HEK293 (cell line): ENCODE measurements around the gene ZNF287.

Source experiments
- ATF2 ChIP-seq: fragments of 450-650 bp; formaldehyde crosslinking; IDR thresholded peaks from 2 replicates; pipeline ENCODE4 v1.5.1; 2016; ENCODE audit warnings: missing biosample characterization, missing genetic modification characterization, low read depth
- HOXA7 ChIP-seq: sonication (generic); formaldehyde crosslinking; IDR thresholded peaks from 2 replicates; pipeline ENCODE4 v1.8.1; 2022; ENCODE audit warnings: missing genetic modification reagents, borderline replicate concordance
- MEIS1 ChIP-seq: sonication (generic); formaldehyde crosslinking; IDR thresholded peaks from 2 replicates; pipeline ENCODE4 v1.8.1; 2022; ENCODE audit warnings: missing genetic modification reagents, mild to moderate bottlenecking, borderline replicate concordance
- YY1 ChIP-seq: fragments of 450-650 bp; formaldehyde crosslinking; IDR thresholded peaks from 2 replicates; pipeline ENCODE4 v1.5.1; 2018; ENCODE audit warnings: missing biosample characterization, missing genetic modification characterization
- ZNF140 ChIP-seq: fragments of 450-650 bp; formaldehyde crosslinking; IDR thresholded peaks from 2 replicates; pipeline ENCODE4 v1.5.1; 2016; ENCODE audit warnings: missing biosample characterization, missing genetic modification characterization
- ZNF274 ChIP-seq, 2 experiments: fragments of 200-500 bp in 1 of 2; fragments of 450-650 bp in 1 of 2; sonication (Bioruptor generic) in 1 of 2; formaldehyde crosslinking in 1 of 2; IDR thresholded peaks; 2 replicates each; pipeline versions ENCODE4 v1.5.1 to v1.6.1; 2014 to 2016; ENCODE audit warnings: borderline replicate concordance in 1 of 2, inconsistent platforms in 1 of 2, low read length in 1 of 2, missing biosample characterization in 1 of 2, missing genetic modification characterization in 1 of 2
- ZNF341 ChIP-seq: fragments of 450-650 bp; formaldehyde crosslinking; IDR thresholded peaks from 2 replicates; pipeline ENCODE4; 2016; ENCODE audit warnings: low read depth, missing biosample characterization, missing genetic modification characterization
- ZNF639 ChIP-seq: fragments of 450-650 bp; formaldehyde crosslinking; IDR thresholded peaks from 2 replicates; pipeline ENCODE4 v1.5.1; 2016; ENCODE audit warnings: missing biosample characterization, missing genetic modification characterization
- ZSCAN23 ChIP-seq: fragments of 450-650 bp; formaldehyde crosslinking; IDR thresholded peaks from 2 replicates; pipeline ENCODE4 v1.5.1; 2016; ENCODE audit warnings: missing biosample characterization, missing genetic modification characterization
- TF ChIP-seq, protein P1 (sequence below): fragments of 450-650 bp; formaldehyde crosslinking; IDR thresholded peaks from 2 replicates; pipeline ENCODE4 v1.5.1; 2016; ENCODE audit warnings: missing biosample characterization, missing genetic modification characterization
- TF ChIP-seq, protein P2 (sequence below): fragments of 450-650 bp; formaldehyde crosslinking; IDR thresholded peaks from 2 replicates; pipeline ENCODE4 v1.5.1; 2016; ENCODE audit warnings: missing biosample characterization, missing genetic modification characterization

GRCh38 chr17:16511593-16511992, 57.4 kb downstream of the ZNF287 start:
- TF ChIP-seq, protein P1, sequence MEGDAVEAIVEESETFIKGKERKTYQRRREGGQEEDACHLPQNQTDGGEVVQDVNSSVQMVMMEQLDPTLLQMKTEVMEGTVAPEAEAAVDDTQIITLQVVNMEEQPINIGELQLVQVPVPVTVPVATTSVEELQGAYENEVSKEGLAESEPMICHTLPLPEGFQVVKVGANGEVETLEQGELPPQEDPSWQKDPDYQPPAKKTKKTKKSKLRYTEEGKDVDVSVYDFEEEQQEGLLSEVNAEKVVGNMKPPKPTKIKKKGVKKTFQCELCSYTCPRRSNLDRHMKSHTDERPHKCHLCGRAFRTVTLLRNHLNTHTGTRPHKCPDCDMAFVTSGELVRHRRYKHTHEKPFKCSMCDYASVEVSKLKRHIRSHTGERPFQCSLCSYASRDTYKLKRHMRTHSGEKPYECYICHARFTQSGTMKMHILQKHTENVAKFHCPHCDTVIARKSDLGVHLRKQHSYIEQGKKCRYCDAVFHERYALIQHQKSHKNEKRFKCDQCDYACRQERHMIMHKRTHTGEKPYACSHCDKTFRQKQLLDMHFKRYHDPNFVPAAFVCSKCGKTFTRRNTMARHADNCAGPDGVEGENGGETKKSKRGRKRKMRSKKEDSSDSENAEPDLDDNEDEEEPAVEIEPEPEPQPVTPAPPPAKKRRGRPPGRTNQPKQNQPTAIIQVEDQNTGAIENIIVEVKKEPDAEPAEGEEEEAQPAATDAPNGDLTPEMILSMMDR (tag by site-specific recombination): no peak
- no peak for TF ChIP-seq ZSCAN23
- TF ChIP-seq, protein P2, sequence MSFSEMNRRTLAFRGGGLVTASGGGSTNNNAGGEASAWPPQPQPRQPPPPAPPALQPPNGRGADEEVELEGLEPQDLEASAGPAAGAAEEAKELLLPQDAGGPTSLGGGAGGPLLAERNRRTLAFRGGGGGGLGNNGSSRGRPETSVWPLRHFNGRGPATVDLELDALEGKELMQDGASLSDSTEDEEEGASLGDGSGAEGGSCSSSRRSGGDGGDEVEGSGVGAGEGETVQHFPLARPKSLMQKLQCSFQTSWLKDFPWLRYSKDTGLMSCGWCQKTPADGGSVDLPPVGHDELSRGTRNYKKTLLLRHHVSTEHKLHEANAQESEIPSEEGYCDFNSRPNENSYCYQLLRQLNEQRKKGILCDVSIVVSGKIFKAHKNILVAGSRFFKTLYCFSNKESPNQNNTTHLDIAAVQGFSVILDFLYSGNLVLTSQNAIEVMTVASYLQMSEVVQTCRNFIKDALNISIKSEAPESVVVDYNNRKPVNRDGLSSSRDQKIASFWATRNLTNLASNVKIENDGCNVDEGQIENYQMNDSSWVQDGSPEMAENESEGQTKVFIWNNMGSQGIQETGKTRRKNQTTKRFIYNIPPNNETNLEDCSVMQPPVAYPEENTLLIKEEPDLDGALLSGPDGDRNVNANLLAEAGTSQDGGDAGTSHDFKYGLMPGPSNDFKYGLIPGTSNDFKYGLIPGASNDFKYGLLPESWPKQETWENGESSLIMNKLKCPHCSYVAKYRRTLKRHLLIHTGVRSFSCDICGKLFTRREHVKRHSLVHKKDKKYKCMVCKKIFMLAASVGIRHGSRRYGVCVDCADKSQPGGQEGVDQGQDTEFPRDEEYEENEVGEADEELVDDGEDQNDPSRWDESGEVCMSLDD (tag by site-specific recombination): no peak
- no peak for TF ChIP-seq ZNF639 (tag by site-specific recombination)
- TF ChIP-seq HOXA7 (CRISPR knock-in tag): no peak
- TF ChIP-seq ZNF274 (IDR thresholded peaks at IDR 0.05; ENCODE audit: low read length): no peak
- no peak for TF ChIP-seq ZNF274 (tag by site-specific recombination; IDR thresholded peaks at IDR 0.05; ENCODE audit: borderline replicate concordance)
- no peak for TF ChIP-seq MEIS1 (CRISPR knock-in tag)
- TF ChIP-seq ATF2: no peak
- TF ChIP-seq ZNF341 (tag by site-specific recombination): no peak
- TF ChIP-seq ZNF140: no peak
- TF ChIP-seq YY1 (tag by site-specific recombination): no peak
